ENCODE data around the gene ASCL4. TPM values are rescaled to one million over a fixed set of nuclear protein-coding genes. Genes with fewer than 3 reads are reported as not detected.

The ASCL4 gene
- total RNA-seq, 1 experiment from 2014 or later: not detected

DNA sequence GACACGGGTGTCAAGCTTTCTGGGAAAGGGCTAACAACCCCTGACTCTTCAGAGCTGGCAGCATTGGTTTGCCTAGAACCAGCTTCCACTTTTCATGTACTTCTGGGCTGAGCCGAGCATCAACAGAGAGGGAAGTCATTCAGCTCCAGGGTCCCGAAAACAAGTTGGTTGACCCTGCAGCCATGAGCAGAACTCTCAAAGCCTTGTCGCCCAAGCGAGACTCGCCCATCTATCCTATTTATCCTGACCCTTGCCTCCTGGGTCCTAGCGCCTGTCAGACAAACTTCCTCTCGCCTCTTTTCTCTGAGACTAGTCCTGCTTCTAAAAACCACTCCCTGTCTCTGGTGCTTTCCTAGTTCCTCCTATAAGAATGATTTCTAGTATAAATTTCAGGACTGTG is 47.9 kb downstream of the ASCL4 start:
- Histone ChIP-seq H3T11ph (ENCODE audit: low read length) (no peak overlapping the region), H3K4ac (ENCODE audit: low read depth, low read length) (no peak overlapping the region), H3K79me1 (ENCODE audit: insufficient read depth, low read depth, low read length, poor library complexity, severe bottlenecking) (no peaks in the 10 kb centered on the region), H3K18ac (ENCODE audit: insufficient read length, low read depth, low read length) (no peak overlapping the region), H2BK120ac (ENCODE audit: low read depth, low read length, poor library complexity, severe bottlenecking) (no peak overlapping the region), H2BK15ac (ENCODE audit: low read depth, low read length) (no peak overlapping the region), H3K9ac (ENCODE audit: extremely low read depth, insufficient read length, low read length) (no peak overlapping the region), H3K4me2 (ENCODE audit: insufficient read depth, insufficient read length, low read length) (peak overlapping the region; percentile 56), H2AK5ac (ENCODE audit: insufficient read length, low read length) (no peak overlapping the region), H4K8ac (replicated peaks; ENCODE audit: insufficient read length, low read depth, low read length) (no peak overlapping the region), H4K20me1 (ENCODE audit: control insufficient read depth, insufficient read depth, insufficient read length) (no peaks in the 10 kb centered on the region), H3K4me1 (ENCODE audit: insufficient read depth, low read length) (no peaks in the 10 kb centered on the region; the same call in 1 of the 2 replicates), H4K5ac (ENCODE audit: insufficient read length, low read depth, low read length) (no peak overlapping the region), H3K79me2 (ENCODE audit: insufficient read depth, low read length) (no peaks in the 10 kb centered on the region), H2BK20ac (ENCODE audit: low read depth, low read length, poor library complexity, severe bottlenecking) (no peak overlapping the region), H3K23me2 (ENCODE audit: insufficient read length, low read depth, low read length, poor library complexity, severe bottlenecking) (no peaks in the 10 kb centered on the region), H3K56ac (ENCODE audit: insufficient read length, low read depth, low read length) (no peak overlapping the region), H3K27me3 (ENCODE audit: insufficient read depth, low read length) (no peaks in the 10 kb centered on the region), H2BK5ac (ENCODE audit: insufficient read length, low read length) (no peak overlapping the region), H3K23ac (ENCODE audit: insufficient read length, low read depth, low read length) (no peak overlapping the region), H3K9me3 (ENCODE audit: control insufficient read depth, low read depth, low read length) (peaks cover 19% of the 10 kb centered on the region), H4K91ac (ENCODE audit: insufficient read length, low read depth, low read length) (no peak overlapping the region), H2BK12ac (ENCODE audit: insufficient read length, low read depth, low read length) (no peak overlapping the region), H3K27ac (ENCODE audit: insufficient read length, low read depth, low read length) (no peak overlapping the region), H3K14ac (ENCODE audit: insufficient read depth, low read length) (no peak overlapping the region), H2AFZ (ENCODE audit: low read length) (peak overlapping the region; percentile 92)
- DNase-seq: peak; percentile 67
- peaks cover 19 to 27% (median 26%) of the 10 kb centered on the region in 3 experiments for H3K36me3 Mint-ChIP-seq (ENCODE audit: insufficient read depth in 1 of 3, low read depth in 3 of 3)
- H3K9me3 Mint-ChIP-seq: peaks cover 27 to 39% of the 10 kb centered on the region in 2 experiments
- H3K4me3 Mint-ChIP-seq: peak overlapping the region; percentile 10 to 47; a peak in 3 of 5 replicates
- H3K27me3 Mint-ChIP-seq (ENCODE audit: low read depth): peaks cover 9% of the 10 kb centered on the region
- H3K27ac Mint-ChIP-seq: no peak overlapping the region
- no CpG with 5 or more reads among the region's 8 CpGs for WGBS (ENCODE audit: extremely low coverage, insufficient read length, low lambda C conversion rate)
- TF ChIP-seq, protein P1, sequence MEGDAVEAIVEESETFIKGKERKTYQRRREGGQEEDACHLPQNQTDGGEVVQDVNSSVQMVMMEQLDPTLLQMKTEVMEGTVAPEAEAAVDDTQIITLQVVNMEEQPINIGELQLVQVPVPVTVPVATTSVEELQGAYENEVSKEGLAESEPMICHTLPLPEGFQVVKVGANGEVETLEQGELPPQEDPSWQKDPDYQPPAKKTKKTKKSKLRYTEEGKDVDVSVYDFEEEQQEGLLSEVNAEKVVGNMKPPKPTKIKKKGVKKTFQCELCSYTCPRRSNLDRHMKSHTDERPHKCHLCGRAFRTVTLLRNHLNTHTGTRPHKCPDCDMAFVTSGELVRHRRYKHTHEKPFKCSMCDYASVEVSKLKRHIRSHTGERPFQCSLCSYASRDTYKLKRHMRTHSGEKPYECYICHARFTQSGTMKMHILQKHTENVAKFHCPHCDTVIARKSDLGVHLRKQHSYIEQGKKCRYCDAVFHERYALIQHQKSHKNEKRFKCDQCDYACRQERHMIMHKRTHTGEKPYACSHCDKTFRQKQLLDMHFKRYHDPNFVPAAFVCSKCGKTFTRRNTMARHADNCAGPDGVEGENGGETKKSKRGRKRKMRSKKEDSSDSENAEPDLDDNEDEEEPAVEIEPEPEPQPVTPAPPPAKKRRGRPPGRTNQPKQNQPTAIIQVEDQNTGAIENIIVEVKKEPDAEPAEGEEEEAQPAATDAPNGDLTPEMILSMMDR (conservative IDR thresholded peaks at IDR 0.05): no peak
- peaks cover 6 to 10% of the 10 kb centered on the region in 2 experiments for H3K4me1 Mint-ChIP-seq

Other genes starting within 250 kb of the ASCL4 start
- 49.7 and 53.3 TPM in 2 replicates for gene PWP1, start 88.9 kb upstream of the ASCL4 start, total RNA-seq (2021)
- gene PRDM4, start 13.6 kb upstream of the ASCL4 start, total RNA-seq (2021): 19.9 and 24.4 TPM in 2 replicates

Data from H9 (cell line).